GM12878 (cell line): ENCODE data around the gene GJC1. TPM values are rescaled to one million over a fixed set of nuclear protein-coding genes. Genes with fewer than 3 reads are reported as not detected.

ENCODE experiments used
- ATAC-seq: fragments of 200-7000 bp; cut with Tn5 transposase; 3 replicates; pipeline ENCODE4 v1.9.1; 2020; ENCODE audit warnings: mild to moderate bottlenecking, moderate library complexity
- BruUV-seq: library from RNA; stranded (reverse); fragments of 400-500 nt; replicated peaks from 2 replicates; lab custom pipeline; 2021; lab: Mats Ljungman, UMichigan
- CTCF ChIA-PET: fragments of 300-600 bp; sonication (Branson Sonifier 250); formaldehyde crosslinking; extraction: SDS; loops from one replicate; lab custom pipeline; 2021; ENCODE audit warnings: inconsistent platforms; lab: Yijun Ruan, JAX
- POLR2A ChIA-PET: fragments of 350-600 bp; formaldehyde crosslinking; extraction: SDS; loops from one replicate; lab custom pipeline; 2021; ENCODE audit warnings: inconsistent platforms; lab: Charles Lee
- RAD21 ChIA-PET: fragments of 300-600 bp; sonication (Branson Sonifier 250); formaldehyde crosslinking; loops from one replicate; lab custom pipeline; 2023; ENCODE audit warnings: antibody characterized with exemption; ENCODE audit not compliant: unreplicated experiment; lab: Charles Lee
- SMC1A ChIA-PET: fragments of 300-600 bp; sonication (Branson Sonifier 250); formaldehyde crosslinking; loops from one replicate; lab custom pipeline; 2023; ENCODE audit not compliant: unreplicated experiment, uncharacterized antibody; lab: Charles Lee
- DNase-seq: peaks from one replicate; pipeline ENCODE4 v3.0.0-alpha.2; 2011; ENCODE audit warnings: low read depth, low spot score
- FAIRE-seq: peaks from 3 replicates; lab custom pipeline; 2011; peaks lifted over from hg19 to GRCh38; lab: Jason Lieb, UNC
- H2AFZ ChIP-seq: 2 replicates; pipeline ENCODE4 v1.6.0; 2011; ENCODE audit warnings: low read depth, low read length, control low read depth; ENCODE audit not compliant: control insufficient read depth
- H3K27ac ChIP-seq: 2 replicates; pipeline ENCODE4 v1.5.1; 2011; ENCODE audit warnings: control low read depth; ENCODE audit not compliant: control insufficient read depth, insufficient read depth
- H3K27me3 ChIP-seq, 2 experiments: replicated peaks in 1 of 2; 2 replicates each; pipeline versions ENCODE4 v1.6.0 to v1.6.1; 2011; ENCODE audit warnings: low read length in 1 of 2; ENCODE audit not compliant: control insufficient read depth in 2 of 2, insufficient read depth in 2 of 2
- H3K36me3 ChIP-seq, 2 experiments: 2 replicates each; pipeline ENCODE4 v1.5.1; 2011; ENCODE audit warnings: low read length in 1 of 2; ENCODE audit not compliant: control insufficient read depth in 2 of 2, insufficient read depth in 2 of 2
- H3K4me1 ChIP-seq: 2 replicates; pipeline ENCODE4 v1.6.1; 2011; ENCODE audit warnings: mild to moderate bottlenecking, low read length, moderate library complexity, mixed read lengths; ENCODE audit not compliant: control insufficient read depth, insufficient read depth
- H3K4me2 ChIP-seq: 2 replicates; pipeline ENCODE4 v1.6.0; 2011; ENCODE audit warnings: control low read depth; ENCODE audit not compliant: control insufficient read depth, insufficient read depth
- H3K4me3 ChIP-seq: fragments of 200-600 bp; sonication (generic); 2 replicates; pipeline ENCODE4 v1.5.1; 2016
- H3K79me2 ChIP-seq: 2 replicates; pipeline ENCODE4 v1.6.0; 2011; ENCODE audit warnings: low read length; ENCODE audit not compliant: control insufficient read depth, insufficient read depth
- H3K9ac ChIP-seq: 2 replicates; pipeline ENCODE4 v1.8.0; 2011; ENCODE audit warnings: low read length, control low read depth, mixed read lengths; ENCODE audit not compliant: control insufficient read depth, insufficient read depth
- H3K9me3 ChIP-seq: replicated peaks from 3 replicates; pipeline ENCODE4 v1.5.1; 2011; ENCODE audit warnings: mild to moderate bottlenecking, low read length; ENCODE audit not compliant: control insufficient read depth, insufficient read depth
- H4K20me1 ChIP-seq: 2 replicates; pipeline ENCODE4 v1.6.0; 2011; ENCODE audit not compliant: control insufficient read depth, insufficient read depth
- ATF7 ChIP-seq: fragments of 450-650 bp; IDR thresholded peaks from 2 replicates; pipeline ENCODE4 v1.6.1; 2016; ENCODE audit warnings: low read depth, mild to moderate bottlenecking
- BACH1 ChIP-seq: fragments of 450-650 bp; IDR thresholded peaks from 2 replicates; pipeline ENCODE4 v1.6.1; 2017; ENCODE audit warnings: mild to moderate bottlenecking, borderline replicate concordance
- BRCA1 ChIP-seq: IDR thresholded peaks from 2 replicates; pipeline ENCODE4 v1.6.1; 2011; ENCODE audit warnings: low read depth, low read length, improper control_type of control experiment
- CREM ChIP-seq: IDR thresholded peaks from 2 replicates; pipeline ENCODE4 v1.6.1; 2014; ENCODE audit warnings: antibody characterized with exemption, low read depth
- HDGF ChIP-seq: fragments of 450-650 bp; IDR thresholded peaks from 2 replicates; pipeline ENCODE4 v1.6.1; 2016; ENCODE audit warnings: antibody characterized with exemption
- IKZF1 ChIP-seq: fragments of 450-650 bp; conservative IDR thresholded peaks from 2 replicates; pipeline ENCODE4 v1.6.1; 2017; ENCODE audit warnings: antibody characterized with exemption, mild to moderate bottlenecking
- NBN ChIP-seq: fragments of 450-650 bp; IDR thresholded peaks from 2 replicates; pipeline ENCODE4 v1.6.1; 2016
- PML ChIP-seq: IDR thresholded peaks from 2 replicates; pipeline ENCODE4 v1.6.1; 2012; ENCODE audit warnings: low read length, inconsistent platforms
- RAD21 ChIP-seq: IDR thresholded peaks from 2 replicates; pipeline ENCODE4 v1.6.1; 2011; ENCODE audit warnings: mild to moderate bottlenecking, low read depth, low read length, moderate library complexity; ENCODE audit not compliant: insufficient read depth
- STAT3 ChIP-seq: IDR thresholded peaks from 2 replicates; pipeline ENCODE4 v1.6.1; 2011; ENCODE audit warnings: low read depth, low read length, improper control_type of control experiment
- TBL1XR1 ChIP-seq: IDR thresholded peaks from 2 replicates; pipeline ENCODE4 v1.6.1; 2012; ENCODE audit warnings: low read depth, low read length, improper control_type of control experiment
- TCF12 ChIP-seq: IDR thresholded peaks from 2 replicates; pipeline ENCODE4 v1.6.1; 2011; ENCODE audit warnings: low read depth, mild to moderate bottlenecking, low read length
- TCF3 ChIP-seq: IDR thresholded peaks from 2 replicates; pipeline ENCODE4 v1.6.1; 2012; ENCODE audit warnings: low read depth, mild to moderate bottlenecking, low read length, borderline replicate concordance; ENCODE audit not compliant: insufficient read depth
- WGBS: methylation state at CpG from one replicate; pipeline ENCODE4 v1.1.6; 2016; ENCODE audit warnings: low lambda C conversion rate; ENCODE audit not compliant: insufficient replicate concordance, insufficient coverage; ENCODE audit errors: missing lambda C conversion rate; 5-methylcytosine and 5-hydroxymethylcytosine counted together
- in situ Hi-C: fragments of 300-500 bp; cut with MboI; formaldehyde crosslinking; loops from 9 replicates; pipeline ENCODE4 v1.14.3; 2018; ENCODE audit warnings: mixed read lengths
- intact Hi-C: fragments of 100-400 bp; cut with micrococcal nuclease; formaldehyde crosslinking; loops from one replicate; pipeline ENCODE4 v1.14.2; 2022; ENCODE audit not compliant: unreplicated experiment
- polyA plus RNA-seq, 11 experiments: library from polyadenylated mRNA; depleted of rRNA in 4 of 11; unstranded in 6 of 11; stranded (reverse) in 5 of 11; fragments of >200 nt; fragmentation: Nextera tagmentation in 4 of 11; fragmentation: Illumina TruSeq in 1 of 11; extraction: Ambion mirVana in 4 of 11; extraction: Trizol in 1 of 11; gene quantifications; 1 replicate in 1 of 11; 2 replicates in 10 of 11; pipeline versions ENCODE4 v1.2.1 to v1.2.3, GENCODE V29; 2011 to 2016; ENCODE audit warnings: inconsistent platforms in 2 of 11, missing spikeins in 2 of 11, low read depth in 1 of 11
- total RNA-seq, 4 experiments: library from RNA; depleted of rRNA in 3 of 4; stranded (reverse); fragments of >200 nt in 3 of 4; fragmentation: Illumina TruSeq in 1 of 4; extraction: Trizol in 1 of 4; gene quantifications; 2 replicates each; pipeline versions ENCODE4 v1.2.1 to v1.2.3, GENCODE V29; 2013 to 2021
- TF ChIP-seq, protein P1 (sequence below): IDR thresholded peaks from 2 replicates; pipeline ENCODE4 v1.6.1; 2012; ENCODE audit warnings: low read depth, low read length, improper control_type of control experiment
- TF ChIP-seq, protein P2 (sequence below): fragments of 450-650 bp; conservative IDR thresholded peaks from 2 replicates; pipeline ENCODE4 v1.6.1; 2017; ENCODE audit warnings: mild to moderate bottlenecking, moderate library complexity

The GJC1 gene
- total and polyA plus RNA-seq, 10 of the 15 experiments (the other 5 are each of a cell fraction or from before 2014, with no cell fraction given): 0.37 to 3.4 (median 0.90) TPM

DNA sequence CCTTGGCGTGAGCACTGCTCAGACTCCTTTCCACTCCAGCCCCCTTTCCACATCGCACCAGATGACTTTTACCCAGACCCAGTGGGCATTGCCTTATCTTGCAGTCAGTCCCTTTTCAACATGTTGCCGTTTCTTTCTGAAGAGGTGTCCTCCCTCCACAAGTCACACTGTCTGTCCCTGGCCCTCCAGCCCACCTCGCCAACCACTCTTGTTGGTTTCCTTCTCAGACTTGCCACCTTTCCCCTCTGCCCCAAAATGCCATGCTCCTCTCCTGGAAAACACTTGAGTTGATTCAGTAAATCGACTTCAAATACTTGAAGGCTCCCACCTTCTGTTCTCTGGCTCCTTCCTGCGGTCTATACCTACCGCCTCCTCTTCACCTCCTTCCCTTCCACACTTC is 78.8 kb downstream of the GJC1 start:
- Histone ChIP-seq H4K20me1 (no peaks in the 10 kb centered on the region), H3K9ac (no peak overlapping the region), H3K27ac (no peak overlapping the region), H3K4me2 (no peak overlapping the region), H3K4me1 (no peaks in the 10 kb centered on the region), H3K79me2 (no peaks in the 10 kb centered on the region), H3K36me3 (peaks cover 4 to 14% of the 10 kb centered on the region in 2 experiments), H2AFZ (no peak overlapping the region)
- intact Hi-C loops: no loop called here
- ATAC-seq (no peak), FAIRE-seq (no peak)
- ChIA-PET SMC1A (no interaction called here), POLR2A (no interaction called here), CTCF (no interaction called here)
- no TSS peak for BruUV-seq
- in situ Hi-C loops: no loop called here
- 79% methylated on average over 7 of the region's 7 CpGs for WGBS
- TF ChIP-seq ATF7 (no peak), TCF12 (no peak), BRCA1 (no peak), PML (no peak), NBN (no peak), IKZF1 (no peak), TCF3 (no peak), STAT3 (no peak), HDGF (no peak), CREM (no peak), RAD21 (no peak), TBL1XR1 (no peak), BACH1 (no peak)
- TF ChIP-seq, protein P1, sequence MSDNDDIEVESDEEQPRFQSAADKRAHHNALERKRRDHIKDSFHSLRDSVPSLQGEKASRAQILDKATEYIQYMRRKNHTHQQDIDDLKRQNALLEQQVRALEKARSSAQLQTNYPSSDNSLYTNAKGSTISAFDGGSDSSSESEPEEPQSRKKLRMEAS: no peak
- TF ChIP-seq, protein P2, sequence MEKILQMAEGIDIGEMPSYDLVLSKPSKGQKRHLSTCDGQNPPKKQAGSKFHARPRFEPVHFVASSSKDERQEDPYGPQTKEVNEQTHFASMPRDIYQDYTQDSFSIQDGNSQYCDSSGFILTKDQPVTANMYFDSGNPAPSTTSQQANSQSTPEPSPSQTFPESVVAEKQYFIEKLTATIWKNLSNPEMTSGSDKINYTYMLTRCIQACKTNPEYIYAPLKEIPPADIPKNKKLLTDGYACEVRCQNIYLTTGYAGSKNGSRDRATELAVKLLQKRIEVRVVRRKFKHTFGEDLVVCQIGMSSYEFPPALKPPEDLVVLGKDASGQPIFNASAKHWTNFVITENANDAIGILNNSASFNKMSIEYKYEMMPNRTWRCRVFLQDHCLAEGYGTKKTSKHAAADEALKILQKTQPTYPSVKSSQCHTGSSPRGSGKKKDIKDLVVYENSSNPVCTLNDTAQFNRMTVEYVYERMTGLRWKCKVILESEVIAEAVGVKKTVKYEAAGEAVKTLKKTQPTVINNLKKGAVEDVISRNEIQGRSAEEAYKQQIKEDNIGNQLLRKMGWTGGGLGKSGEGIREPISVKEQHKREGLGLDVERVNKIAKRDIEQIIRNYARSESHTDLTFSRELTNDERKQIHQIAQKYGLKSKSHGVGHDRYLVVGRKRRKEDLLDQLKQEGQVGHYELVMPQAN: no peak
- TF ChIP-seq, all 136 proteins: peak for 0
- DNase-seq: no peak
- Histone ChIP-seq H3K4me3 (no peak overlapping the region), H3K9me3 (no peaks in the 10 kb centered on the region), H3K27me3 (no peaks in the 10 kb centered on the region)
- RAD21 ChIA-PET: no interaction called here
